Activated naive CD8-positive, alpha-beta T cell treated with anti-CD3 and anti-CD28 coated beads, Interleukin-2, amount 50 U/mL, for 24 hours (primary cell): Measurements from ENCODE around the gene ACP7.

Experiments
- ATAC-seq: fragments of 150-1000 bp; cut with Tn5 transposase; one replicate; pipeline ENCODE4 v1.10.0; 2021
- DNase-seq: peaks from one replicate; pipeline ENCODE4 v3.0.0; 2021
- H3K27ac Mint-ChIP-seq: one replicate; pipeline ENCODE4 v1.8.0; 2021; ENCODE audit warnings: mild to moderate bottlenecking, mixed read lengths
- H3K27me3 Mint-ChIP-seq: one replicate; pipeline ENCODE4 v1.8.0; 2021; ENCODE audit warnings: mixed read lengths
- H3K36me3 Mint-ChIP-seq: one replicate; pipeline ENCODE4 v1.8.0; 2021; ENCODE audit warnings: low read depth, mixed read lengths
- H3K4me1 Mint-ChIP-seq: one replicate; pipeline ENCODE4 v1.8.0; 2021; ENCODE audit warnings: mixed read lengths
- H3K4me3 Mint-ChIP-seq: one replicate; pipeline ENCODE4 v1.8.0; 2021; ENCODE audit warnings: mild to moderate bottlenecking, moderate library complexity, mixed read lengths
- H3K9me3 Mint-ChIP-seq: one replicate; pipeline ENCODE4 v1.8.0; 2021; ENCODE audit warnings: mixed read lengths

Gene ACP7, protein sequence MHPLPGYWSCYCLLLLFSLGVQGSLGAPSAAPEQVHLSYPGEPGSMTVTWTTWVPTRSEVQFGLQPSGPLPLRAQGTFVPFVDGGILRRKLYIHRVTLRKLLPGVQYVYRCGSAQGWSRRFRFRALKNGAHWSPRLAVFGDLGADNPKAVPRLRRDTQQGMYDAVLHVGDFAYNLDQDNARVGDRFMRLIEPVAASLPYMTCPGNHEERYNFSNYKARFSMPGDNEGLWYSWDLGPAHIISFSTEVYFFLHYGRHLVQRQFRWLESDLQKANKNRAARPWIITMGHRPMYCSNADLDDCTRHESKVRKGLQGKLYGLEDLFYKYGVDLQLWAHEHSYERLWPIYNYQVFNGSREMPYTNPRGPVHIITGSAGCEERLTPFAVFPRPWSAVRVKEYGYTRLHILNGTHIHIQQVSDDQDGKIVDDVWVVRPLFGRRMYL

DNA sequence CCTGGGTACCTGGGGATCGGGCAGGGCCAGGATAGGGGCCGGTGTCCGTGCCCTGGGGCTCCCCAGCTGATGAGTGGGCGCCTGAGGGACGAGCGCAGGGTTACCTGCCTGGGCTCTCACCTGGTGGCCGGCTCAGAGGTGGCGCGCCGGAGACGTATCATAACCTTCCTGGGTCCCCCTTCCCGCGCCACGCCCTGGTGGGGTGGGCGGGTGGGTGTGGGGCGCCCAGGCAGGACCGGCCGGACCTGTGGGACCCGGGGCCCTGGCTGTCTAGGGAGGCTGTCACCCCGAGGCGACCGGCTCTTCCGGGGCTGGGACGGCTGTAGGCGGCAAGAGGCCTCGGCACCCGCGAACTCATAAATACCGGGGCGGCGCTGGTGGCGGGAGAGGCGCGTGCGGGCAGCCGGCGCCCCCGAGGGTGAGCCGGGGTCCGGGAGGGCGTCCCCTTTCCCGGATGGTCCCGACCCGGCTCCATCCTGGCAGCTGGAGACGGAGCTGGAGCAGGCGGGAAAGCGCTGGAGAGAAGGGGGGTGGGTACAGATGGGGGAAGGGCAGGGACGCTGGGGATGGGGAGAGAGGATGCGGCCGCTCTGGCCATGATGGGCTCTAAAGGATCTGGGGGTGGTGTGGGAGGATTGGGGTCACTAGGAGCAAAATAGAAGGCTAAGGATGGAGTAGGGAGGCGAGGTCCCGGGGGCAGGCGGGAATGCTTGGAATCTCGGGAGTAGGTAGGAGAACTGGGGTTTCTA, at the start of gene ACP7:
Gene ACP7 (plus strand): TSS at position 386 of the 749 bp plus-strand sequence. CDS start 902 bp downstream, outside the sequence.
- Mint-ChIP-seq H3K4me3 (peak within 1 kb of the TSS; percentile 59), H3K9me3 (no peaks in the 10 kb centered on the region), H3K27me3 (peaks cover 35% of the 10 kb centered on the region), H3K4me1 (peaks cover 11% of the 10 kb centered on the region), H3K36me3 (no peaks in the 10 kb centered on the region), H3K27ac (no peak within 1 kb of the TSS)
- peak; percentile 16 for DNase-seq
- ATAC-seq, result peak; percentile 46

DNA sequence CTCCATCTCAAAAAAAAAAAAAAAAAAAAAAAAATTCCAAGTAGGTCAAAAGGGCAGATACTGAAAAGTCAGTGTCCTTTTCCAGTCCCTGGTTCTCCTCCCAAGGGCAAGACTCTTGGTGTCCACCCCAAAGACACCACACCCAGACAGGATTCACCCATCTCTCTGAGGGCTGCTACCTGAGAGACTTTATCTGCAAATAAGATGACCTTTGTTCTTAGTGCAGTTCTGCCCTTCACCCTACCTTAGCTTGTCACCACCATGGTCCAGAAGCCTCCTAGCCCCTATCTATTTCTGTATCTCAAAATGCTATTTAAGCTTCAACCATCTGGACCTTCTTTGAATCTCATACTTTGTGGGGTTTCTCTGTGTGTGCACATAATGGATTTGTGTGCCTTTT, 47.6 kb upstream of the ACP7 start:
- DNase-seq, result no peak
- Mint-ChIP-seq H3K27me3 (peaks cover 5% of the 10 kb centered on the region), H3K4me1 (peaks cover 3% of the 10 kb centered on the region), H3K4me3 (no peak overlapping the region), H3K27ac (no peak overlapping the region), H3K9me3 (peaks cover 4% of the 10 kb centered on the region), H3K36me3 (no peaks in the 10 kb centered on the region)
- ATAC-seq, result no peak

DNA sequence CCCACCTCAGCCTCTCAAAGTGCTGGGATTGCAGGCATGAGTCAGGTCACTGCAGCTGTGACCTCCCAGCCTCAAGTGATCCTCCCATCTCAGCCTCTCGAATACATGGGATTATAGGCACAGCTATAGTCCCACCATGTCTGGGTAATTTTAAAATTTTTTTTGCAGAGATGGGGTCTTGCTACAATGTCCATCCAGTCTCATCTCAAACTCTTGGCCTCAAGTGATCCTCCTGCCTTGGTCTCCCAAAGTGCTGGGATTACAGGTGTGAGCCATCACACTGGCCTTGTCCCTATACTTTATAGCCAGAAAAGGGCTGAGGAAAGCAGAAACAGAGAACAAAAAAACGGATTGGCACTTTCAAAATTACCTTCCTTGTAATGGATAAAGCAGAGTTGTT, 47.0 kb upstream of the ACP7 start:
- no peak for DNase-seq
- ATAC-seq, result no peak
- peaks cover 4% of the 10 kb centered on the region for H3K9me3 Mint-ChIP-seq
- no peak overlapping the region for H3K4me3 Mint-ChIP-seq
- H3K36me3 Mint-ChIP-seq, result no peaks in the 10 kb centered on the region
- H3K27ac Mint-ChIP-seq, result no peak overlapping the region
- peaks cover 5% of the 10 kb centered on the region for H3K27me3 Mint-ChIP-seq
- peaks cover 3% of the 10 kb centered on the region for H3K4me1 Mint-ChIP-seq

DNA sequence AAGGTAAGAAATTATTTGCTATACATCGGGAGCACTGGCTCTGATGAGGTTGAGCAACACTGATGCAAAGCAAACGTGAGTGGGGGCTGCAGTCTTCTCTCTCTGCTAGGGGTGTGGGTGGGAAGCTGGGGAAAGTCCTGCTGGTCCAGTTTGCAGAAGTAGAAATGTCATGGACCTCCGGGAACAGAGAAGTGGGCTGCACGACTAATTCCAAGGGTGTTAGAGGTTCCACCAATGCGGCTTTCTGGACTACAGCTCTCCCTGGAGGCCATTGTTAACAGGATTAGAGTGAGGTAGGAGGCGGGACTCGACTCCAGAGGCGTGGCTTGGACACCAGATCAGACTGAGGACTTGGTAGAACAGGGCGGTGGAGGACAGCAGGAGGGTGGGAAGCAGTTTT, 46.1 kb upstream of the ACP7 start:
- H3K27me3 Mint-ChIP-seq, result peaks cover 2% of the 10 kb centered on the region
- H3K4me1 Mint-ChIP-seq, result no peaks in the 10 kb centered on the region
- H3K36me3 Mint-ChIP-seq, result no peaks in the 10 kb centered on the region
- no peak overlapping the region for H3K27ac Mint-ChIP-seq
- peaks cover 4% of the 10 kb centered on the region for H3K9me3 Mint-ChIP-seq
- no peak overlapping the region for H3K4me3 Mint-ChIP-seq
- ATAC-seq (no peak), DNase-seq (no peak)

DNA sequence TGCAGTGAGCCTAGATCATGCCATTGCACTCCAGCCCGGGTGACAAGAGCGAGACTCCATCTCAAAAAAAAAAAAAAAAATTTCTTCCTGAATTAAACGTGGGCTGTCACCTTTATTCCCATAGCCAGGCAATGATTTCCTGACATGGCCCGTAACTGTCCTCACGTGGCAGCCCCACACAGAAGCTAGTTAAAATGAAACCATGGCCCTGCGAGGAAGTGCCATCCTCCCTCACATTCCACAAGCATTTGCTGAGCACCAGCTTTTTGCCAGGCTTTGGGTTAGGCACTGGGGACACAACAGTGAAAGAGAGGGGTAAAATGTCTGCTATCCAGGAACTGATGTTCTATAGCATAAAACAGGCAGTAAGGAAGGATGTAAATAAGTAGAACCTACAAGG, 38.7 kb upstream of the ACP7 start:
- no peaks in the 10 kb centered on the region for H3K36me3 Mint-ChIP-seq
- no peak overlapping the region for H3K27ac Mint-ChIP-seq
- no peak overlapping the region for H3K4me3 Mint-ChIP-seq
- H3K9me3 Mint-ChIP-seq, result peaks cover 4% of the 10 kb centered on the region
- no peak for ATAC-seq
- DNase-seq, result no peak
- no peaks in the 10 kb centered on the region for H3K4me1 Mint-ChIP-seq
- H3K27me3 Mint-ChIP-seq, result peaks cover 1% of the 10 kb centered on the region

DNA sequence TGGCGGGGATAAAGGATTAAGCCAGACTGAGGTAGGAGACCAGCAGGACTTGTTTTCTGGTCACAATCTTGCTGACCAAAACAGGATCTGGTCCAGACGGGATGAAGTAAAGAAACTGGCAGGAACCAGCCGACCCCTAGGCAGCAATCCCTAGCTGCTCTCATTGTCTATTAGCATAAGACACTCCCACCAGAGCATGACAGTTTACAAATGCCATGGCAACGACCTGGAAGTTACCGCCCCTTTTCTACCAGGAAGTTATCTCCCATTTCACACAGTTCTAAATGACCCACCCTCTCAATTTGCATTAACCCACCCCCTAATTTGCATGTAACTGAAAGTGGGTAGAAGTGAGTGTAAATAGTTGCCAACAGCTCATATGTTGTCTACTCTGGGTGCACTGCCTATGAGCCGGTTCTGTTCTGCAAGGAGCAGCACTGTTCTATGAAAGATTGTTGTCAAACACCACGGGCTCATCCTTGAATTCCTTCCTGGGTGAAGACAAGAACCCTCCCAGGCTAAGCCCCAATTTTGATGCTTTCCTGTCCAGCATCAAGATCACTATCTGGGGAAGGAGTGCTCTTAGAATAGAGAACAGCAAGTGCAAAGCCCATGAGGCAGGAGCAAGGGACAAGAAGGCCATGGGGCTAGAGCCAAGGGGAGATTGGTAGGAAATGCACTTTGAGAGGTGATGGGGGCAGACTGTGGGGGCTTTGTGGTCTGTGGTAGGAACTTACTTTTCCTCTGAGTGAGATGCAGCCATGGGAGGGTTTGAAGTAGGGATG, 37.9 kb upstream of the ACP7 start:
- no peak for DNase-seq
- Mint-ChIP-seq H3K36me3 (no peaks in the 10 kb centered on the region), H3K9me3 (peaks cover under 1% of the 10 kb centered on the region), H3K27ac (no peak overlapping the region), H3K4me1 (no peaks in the 10 kb centered on the region), H3K27me3 (peaks cover 1% of the 10 kb centered on the region), H3K4me3 (no peak overlapping the region)
- ATAC-seq, result no peak

DNA sequence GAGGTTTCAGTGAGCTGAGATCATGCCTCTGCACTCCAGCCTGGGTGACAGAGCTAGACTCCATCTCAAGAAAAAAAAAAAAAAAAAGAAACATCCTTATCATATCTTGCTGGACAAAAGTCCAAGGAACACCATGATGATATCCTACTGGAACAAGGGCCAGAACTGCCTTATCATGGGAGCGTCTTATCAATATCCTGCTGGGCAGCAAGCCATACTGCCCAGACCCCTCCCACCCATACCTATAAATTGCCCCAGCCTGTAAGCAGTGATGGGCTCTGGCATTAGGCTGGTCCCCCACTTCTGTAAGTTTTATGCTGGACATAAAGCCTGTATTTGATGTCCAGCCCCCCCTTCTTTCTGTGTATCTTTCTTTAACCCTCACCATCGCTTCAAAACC, 37.1 kb upstream of the ACP7 start:
- DNase-seq, result no peak
- H3K4me3 Mint-ChIP-seq, result no peak overlapping the region
- H3K36me3 Mint-ChIP-seq, result no peaks in the 10 kb centered on the region

DNA sequence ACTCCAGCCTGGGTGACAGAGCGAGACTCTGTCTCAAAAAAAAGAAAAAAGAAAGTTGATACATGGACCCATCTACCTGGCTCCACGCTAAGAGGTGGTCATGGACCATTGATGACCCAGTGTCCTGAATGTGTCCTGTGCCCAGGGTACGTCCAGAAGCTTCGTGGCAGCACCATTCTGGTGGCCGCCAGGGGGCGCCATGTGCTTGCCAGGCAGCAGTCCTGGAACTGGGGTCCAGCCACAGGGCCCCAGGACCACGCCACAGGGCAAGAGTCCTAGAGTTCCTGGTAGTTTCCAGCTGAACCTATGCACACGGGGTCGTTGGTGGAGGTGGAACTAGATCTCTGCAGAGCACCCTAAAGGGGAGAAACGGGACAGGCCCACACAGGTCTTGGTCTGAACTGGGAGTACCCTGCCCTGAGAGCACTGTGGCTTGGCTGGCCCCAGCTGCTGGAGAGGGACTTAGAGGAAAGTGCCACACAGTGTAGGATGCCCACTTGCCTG, 31.9 kb upstream of the ACP7 start:
- H3K27ac Mint-ChIP-seq, result no peak overlapping the region
- H3K27me3 Mint-ChIP-seq, result no peaks in the 10 kb centered on the region
- DNase-seq, result peak; percentile 75
- no peaks in the 10 kb centered on the region for H3K9me3 Mint-ChIP-seq
- H3K36me3 Mint-ChIP-seq, result no peaks in the 10 kb centered on the region
- no peaks in the 10 kb centered on the region for H3K4me1 Mint-ChIP-seq
- H3K4me3 Mint-ChIP-seq, result no peak overlapping the region
- ATAC-seq, result peak; percentile 65

More for the DNA sequence above, 37.1 kb upstream of the ACP7 start:
- no peaks in the 10 kb centered on the region for H3K4me1 Mint-ChIP-seq
- H3K9me3 Mint-ChIP-seq, result no peaks in the 10 kb centered on the region
- H3K27ac Mint-ChIP-seq, result no peak overlapping the region
- ATAC-seq, result no peak
- H3K27me3 Mint-ChIP-seq, result peaks cover 1% of the 10 kb centered on the region

DNA sequence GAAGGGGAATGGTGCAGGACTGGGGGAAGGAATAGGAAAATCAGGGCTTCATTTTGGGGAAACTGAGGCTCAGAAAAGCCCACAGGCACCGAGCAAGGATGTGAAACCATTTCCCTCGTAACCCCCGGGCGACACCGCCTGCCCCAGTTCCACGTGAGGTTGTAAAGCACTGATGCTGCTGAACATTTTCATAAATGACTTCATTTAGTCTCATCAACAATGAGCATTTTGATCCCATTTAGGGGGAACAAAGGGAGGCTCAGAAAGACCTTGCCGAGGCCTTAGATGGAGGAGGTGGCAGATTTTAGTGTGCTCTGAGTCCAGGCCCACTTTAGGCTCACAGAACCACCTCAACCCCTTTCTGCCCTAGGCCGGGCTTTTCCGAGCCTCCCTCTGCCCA, 31.3 kb upstream of the ACP7 start:
- no peak for DNase-seq
- Mint-ChIP-seq H3K9me3 (no peaks in the 10 kb centered on the region), H3K36me3 (no peaks in the 10 kb centered on the region), H3K4me1 (no peaks in the 10 kb centered on the region), H3K27me3 (no peaks in the 10 kb centered on the region), H3K27ac (no peak overlapping the region), H3K4me3 (no peak overlapping the region)
- ATAC-seq, result no peak

DNA sequence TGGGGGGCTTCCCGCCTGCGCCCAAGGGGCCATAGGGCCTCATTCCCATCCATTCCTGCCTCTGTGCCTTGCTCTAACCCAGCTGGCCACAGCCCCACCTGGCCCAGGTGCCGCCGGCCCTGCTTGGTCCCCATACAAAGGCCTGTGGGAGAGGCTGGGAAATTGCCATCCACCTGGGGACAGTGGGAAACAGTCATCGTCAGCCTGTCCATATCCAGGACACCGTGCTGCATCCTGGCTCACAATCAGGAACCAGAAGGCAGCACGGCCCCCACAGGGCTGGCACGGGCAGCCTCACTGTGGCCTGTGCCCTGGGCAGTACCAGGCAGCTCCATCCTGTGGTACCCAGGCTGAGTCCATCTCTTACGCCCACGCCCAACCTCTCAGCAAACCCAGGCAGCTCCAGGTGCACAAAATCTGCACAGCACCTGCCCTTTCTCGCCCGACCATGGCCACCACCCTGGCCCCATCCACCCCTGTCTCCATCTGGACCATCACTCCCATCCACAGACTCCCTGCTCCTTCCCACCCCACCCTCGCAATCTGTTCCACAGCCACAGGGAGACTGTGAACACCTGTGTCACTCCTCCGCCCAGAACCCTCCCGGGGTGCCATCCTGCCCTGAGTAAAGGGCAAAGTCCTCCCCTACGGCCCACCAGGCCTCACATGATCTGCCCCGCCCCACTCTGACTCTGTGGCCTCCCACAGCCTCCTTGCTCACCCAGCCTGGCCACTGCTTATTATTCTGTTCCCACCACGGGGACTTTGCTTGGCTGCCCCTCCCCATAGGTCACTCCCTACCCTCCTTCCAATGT, 30.7 kb upstream of the ACP7 start:
- H3K4me3 Mint-ChIP-seq, result no peak overlapping the region
- no peaks in the 10 kb centered on the region for H3K4me1 Mint-ChIP-seq
- H3K27ac Mint-ChIP-seq, result no peak overlapping the region
- no peak for ATAC-seq
- H3K9me3 Mint-ChIP-seq, result no peaks in the 10 kb centered on the region
- H3K27me3 Mint-ChIP-seq, result no peaks in the 10 kb centered on the region
- no peak for DNase-seq
- H3K36me3 Mint-ChIP-seq, result no peaks in the 10 kb centered on the region

DNA sequence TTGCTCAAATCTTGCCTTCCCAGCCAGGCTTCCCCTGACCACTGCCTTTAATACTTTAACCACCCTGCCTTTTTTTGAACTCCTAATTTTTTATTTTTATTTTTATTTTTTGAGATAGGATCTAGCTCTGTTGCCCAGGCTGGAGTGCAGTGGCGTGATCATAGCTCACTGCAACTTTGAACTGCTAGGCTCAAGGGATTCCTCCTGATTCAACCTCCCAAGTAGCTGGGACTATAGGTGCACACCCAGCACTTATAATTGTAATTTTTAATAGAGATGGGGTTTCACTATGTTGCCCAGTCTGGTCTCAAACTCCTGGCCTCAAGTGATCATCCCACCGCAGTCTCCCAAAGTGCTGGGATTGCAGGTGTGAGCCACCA, 30.1 kb upstream of the ACP7 start:
- Mint-ChIP-seq H3K4me3 (no peak overlapping the region), H3K27me3 (no peaks in the 10 kb centered on the region), H3K27ac (no peak overlapping the region), H3K4me1 (no peaks in the 10 kb centered on the region), H3K36me3 (no peaks in the 10 kb centered on the region), H3K9me3 (no peaks in the 10 kb centered on the region)
- ATAC-seq (no peak), DNase-seq (no peak)

DNA sequence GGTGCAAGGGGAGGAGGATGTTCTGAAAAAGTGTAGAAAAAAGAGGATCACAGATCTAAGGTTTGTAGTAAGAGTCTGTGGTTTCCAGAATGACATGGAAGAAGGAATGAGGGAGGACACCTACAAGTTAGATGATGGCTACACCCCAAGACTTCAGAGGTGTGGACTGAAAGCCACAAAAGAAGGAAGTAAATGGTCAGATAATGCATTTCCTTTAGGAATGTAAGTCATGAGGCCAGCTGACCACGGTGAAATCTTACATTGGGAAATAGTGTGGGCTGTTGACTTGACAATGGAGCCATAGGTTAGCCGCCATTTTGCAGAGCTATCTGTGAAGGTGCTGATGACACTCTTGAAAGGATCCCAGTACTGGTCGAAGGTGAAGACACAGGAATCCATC, 26.6 kb upstream of the ACP7 start:
- H3K27me3 Mint-ChIP-seq, result no peaks in the 10 kb centered on the region
- H3K27ac Mint-ChIP-seq, result no peak overlapping the region
- DNase-seq (no peak), ATAC-seq (no peak)
- H3K36me3 Mint-ChIP-seq, result no peaks in the 10 kb centered on the region
- H3K4me3 Mint-ChIP-seq, result no peak overlapping the region
- no peaks in the 10 kb centered on the region for H3K9me3 Mint-ChIP-seq
- H3K4me1 Mint-ChIP-seq, result peaks cover 4% of the 10 kb centered on the region

DNA sequence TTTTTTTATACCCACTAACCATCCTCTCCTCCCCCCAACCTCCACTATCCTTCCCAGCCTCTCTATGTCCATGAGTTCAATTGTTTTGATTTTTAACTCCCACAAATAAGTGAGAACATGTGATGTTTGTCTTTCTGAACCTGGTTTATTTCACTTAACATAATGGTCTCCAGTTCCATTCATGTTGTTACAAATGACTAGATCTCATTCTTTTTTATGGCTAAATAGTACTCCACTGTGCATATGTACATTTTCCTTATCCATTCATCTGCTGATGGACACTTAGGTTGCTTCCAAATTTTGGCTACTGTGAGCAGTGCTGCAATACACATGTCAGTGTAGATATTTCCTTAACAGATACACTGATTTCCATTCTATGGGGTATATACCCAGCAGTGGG, 24.9 kb upstream of the ACP7 start:
- Mint-ChIP-seq H3K4me3 (no peak overlapping the region), H3K27me3 (no peaks in the 10 kb centered on the region), H3K27ac (no peak overlapping the region), H3K4me1 (peaks cover 4% of the 10 kb centered on the region), H3K9me3 (no peaks in the 10 kb centered on the region), H3K36me3 (no peaks in the 10 kb centered on the region)
- ATAC-seq (no peak), DNase-seq (no peak)

DNA sequence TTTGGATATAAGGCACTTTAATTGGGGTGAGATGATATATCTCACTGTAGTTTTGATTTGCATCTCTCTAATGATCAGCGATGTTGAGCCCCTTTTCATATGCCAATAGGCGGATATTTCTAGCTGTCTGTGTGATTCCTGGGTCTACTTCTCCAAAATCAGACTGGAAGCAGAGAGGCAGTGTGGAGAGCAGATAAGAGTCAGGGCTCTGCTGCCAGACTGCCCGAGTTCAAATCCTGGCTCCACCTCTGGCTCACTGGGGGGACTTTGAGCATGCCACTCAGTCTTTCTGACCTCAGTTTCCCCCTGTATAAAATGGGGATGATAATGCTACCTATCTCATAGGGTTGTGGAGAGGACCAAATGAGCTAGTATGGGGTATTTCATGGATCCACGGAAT, 24.0 kb upstream of the ACP7 start:
- Mint-ChIP-seq H3K27ac (no peak overlapping the region), H3K9me3 (no peaks in the 10 kb centered on the region), H3K4me3 (no peak overlapping the region), H3K4me1 (peaks cover 4% of the 10 kb centered on the region), H3K36me3 (no peaks in the 10 kb centered on the region), H3K27me3 (no peaks in the 10 kb centered on the region)
- no peak for ATAC-seq
- no peak for DNase-seq
